Measurements from ENCODE around the gene TNFSF8.

The TNFSF8 gene

GRCh38 chr9:114950761-114951160 lies 20.4 kb upstream of the TNFSF8 start:
- TF ChIP-seq CTCF (IDR thresholded peaks at IDR 0.05), result no peak

- no peak for TF ChIP-seq CTCF (IDR thresholded peaks at IDR 0.05)
Measured at GRCh38 chr9:114947058-114947457, 16.7 kb upstream of the TNFSF8 start.

GRCh38 chr9:114945616-114946412 lies 15.4 kb upstream of the TNFSF8 start:
- TF ChIP-seq CTCF (IDR thresholded peaks at IDR 0.05), result no peak

- no peak for TF ChIP-seq CTCF (IDR thresholded peaks at IDR 0.05)
Measured at GRCh38 chr9:114941376-114941775, 11.0 kb upstream of the TNFSF8 start.

GRCh38 chr9:114938687-114939575 lies 8.5 kb upstream of the TNFSF8 start:
- no peak for TF ChIP-seq CTCF (IDR thresholded peaks at IDR 0.05)

GRCh38 chr9:114937516-114937915 lies 7.1 kb upstream of the TNFSF8 start:
- TF ChIP-seq CTCF (IDR thresholded peaks at IDR 0.05), result no peak

GRCh38 chr9:114936581-114936980 lies 6.2 kb upstream of the TNFSF8 start:
- no peak for TF ChIP-seq CTCF (IDR thresholded peaks at IDR 0.05)
